ENCODE results near the gene TRERF1.

TRERF1 gene

DNA sequence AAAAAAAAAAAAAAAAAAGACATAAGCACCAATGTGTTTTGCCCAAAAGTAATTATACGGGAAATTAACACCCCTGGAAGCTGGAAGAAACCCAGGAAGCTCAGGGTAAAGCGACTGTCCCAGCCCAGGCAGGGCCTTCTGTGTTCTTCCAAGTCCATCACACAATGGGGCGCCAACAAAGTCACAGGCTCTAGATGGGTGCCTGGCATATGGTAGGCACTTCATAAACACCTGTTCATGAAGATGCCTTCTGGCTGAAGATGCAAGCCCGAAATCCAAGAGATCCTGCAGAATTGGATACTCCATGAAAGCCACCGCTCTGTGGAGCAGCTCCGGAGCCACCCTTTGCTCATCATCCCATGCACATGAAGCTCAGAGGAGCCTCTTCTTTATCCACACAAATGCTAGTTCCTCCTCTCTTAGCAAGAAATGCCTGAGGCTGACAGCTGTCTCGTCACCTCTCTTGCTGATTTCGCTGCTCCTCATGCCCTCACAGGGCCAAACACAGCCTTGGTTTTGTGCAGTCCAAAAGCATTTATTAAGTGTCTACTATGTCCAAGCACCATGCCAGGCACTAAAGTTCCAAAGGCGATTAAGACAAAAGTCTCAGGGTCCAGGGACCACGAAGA, 76.6 kb downstream of the TRERF1 start (continued):
- TF ChIP-seq KLF16 (tag by site-specific recombination; IDR thresholded peaks at IDR 0.05) = no peak
- TF ChIP-seq ZNF529 (tag by site-specific recombination; IDR thresholded peaks at IDR 0.05; ENCODE audit: insufficient replicate concordance) = no peak
- no peak for TF ChIP-seq ZNF391 (tag by site-specific recombination; IDR thresholded peaks at IDR 0.05; ENCODE audit: borderline replicate concordance, low read depth)
- TF ChIP-seq ZNF324 (tag by site-specific recombination; IDR thresholded peaks at IDR 0.05) = no peak

DNA sequence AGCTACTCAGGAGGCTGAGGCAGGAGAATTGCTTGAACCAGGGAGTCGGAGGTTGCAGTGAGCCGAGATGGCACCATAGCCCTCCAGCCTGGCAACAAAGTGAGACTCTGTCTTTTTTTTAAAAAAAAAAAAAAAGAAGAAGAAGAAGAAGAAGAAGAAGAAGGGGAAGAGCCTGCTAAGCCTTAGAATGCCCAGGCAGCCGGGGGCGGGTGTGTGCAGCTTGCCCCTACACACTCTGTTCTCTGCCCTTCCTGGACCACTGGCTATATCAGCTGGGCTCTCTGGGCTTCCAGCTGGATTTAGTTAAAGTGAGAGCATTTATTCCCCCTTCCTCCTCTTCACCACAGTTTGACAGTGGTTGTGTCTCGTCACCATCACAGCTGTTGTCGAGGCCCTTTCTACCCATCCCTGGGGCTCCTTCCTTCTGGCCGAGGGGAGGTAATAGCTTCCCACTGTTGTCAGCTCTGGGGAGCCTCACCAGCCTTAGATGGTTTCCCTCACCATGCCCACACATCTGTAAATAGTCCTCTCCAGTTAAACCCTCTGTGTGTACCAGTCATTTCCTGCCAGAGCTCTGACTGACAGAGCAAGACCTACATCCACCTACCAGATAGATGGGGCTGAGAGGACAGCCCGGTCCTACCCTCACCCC, 77.6 kb downstream of the TRERF1 start:
- ChIA-PET POLR2A (no interaction called here), CTCF (interaction anchor here (1.2 to 2.0 kb wide), 2 partner anchors 11 to 174 kb away, joined by 3 to 7 read pairs; no protein-coding TSS in a partner anchor)
- TF ChIP-seq ZFHX2 (tag by site-specific recombination; conservative IDR thresholded peaks at IDR 0.05) (no peak), ZNF394 (tag by site-specific recombination; IDR thresholded peaks at IDR 0.05; ENCODE audit: borderline replicate concordance) (no peak), KLF10 (tag by site-specific recombination; IDR thresholded peaks at IDR 0.05) (no peak), ZNF701 (tag by site-specific recombination; IDR thresholded peaks at IDR 0.05) (no peak), ZNF830 (tag by site-specific recombination; IDR thresholded peaks at IDR 0.05; ENCODE audit: low read depth) (no peak), ZNF785 (tag by site-specific recombination; IDR thresholded peaks at IDR 0.05) (no peak), ZNF16 (tag by site-specific recombination; IDR thresholded peaks at IDR 0.05; ENCODE audit: low read depth) (no peak), ZNF140 (tag by site-specific recombination; IDR thresholded peaks at IDR 0.05) (no peak), ZNF23 (tag by site-specific recombination; IDR thresholded peaks at IDR 0.05; ENCODE audit: borderline replicate concordance) (no peak), ZNF37A (tag by site-specific recombination; IDR thresholded peaks at IDR 0.05) (no peak)
- TF ChIP-seq, protein P1, sequence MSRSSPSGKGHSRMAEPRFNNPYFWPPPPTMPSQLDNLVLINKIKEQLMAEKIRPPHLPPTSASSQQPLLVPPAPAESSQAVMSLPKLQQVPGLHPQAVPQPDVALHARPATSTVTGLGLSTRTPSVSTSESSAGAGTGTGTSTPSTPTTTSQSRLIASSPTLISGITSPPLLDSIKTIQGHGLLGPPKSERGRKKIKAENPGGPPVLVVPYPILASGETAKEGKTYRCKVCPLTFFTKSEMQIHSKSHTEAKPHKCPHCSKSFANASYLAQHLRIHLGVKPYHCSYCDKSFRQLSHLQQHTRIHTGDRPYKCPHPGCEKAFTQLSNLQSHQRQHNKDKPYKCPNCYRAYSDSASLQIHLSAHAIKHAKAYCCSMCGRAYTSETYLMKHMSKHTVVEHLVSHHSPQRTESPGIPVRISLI (tag by site-specific recombination; IDR thresholded peaks at IDR 0.05) = no peak
- TF ChIP-seq, protein P2, sequence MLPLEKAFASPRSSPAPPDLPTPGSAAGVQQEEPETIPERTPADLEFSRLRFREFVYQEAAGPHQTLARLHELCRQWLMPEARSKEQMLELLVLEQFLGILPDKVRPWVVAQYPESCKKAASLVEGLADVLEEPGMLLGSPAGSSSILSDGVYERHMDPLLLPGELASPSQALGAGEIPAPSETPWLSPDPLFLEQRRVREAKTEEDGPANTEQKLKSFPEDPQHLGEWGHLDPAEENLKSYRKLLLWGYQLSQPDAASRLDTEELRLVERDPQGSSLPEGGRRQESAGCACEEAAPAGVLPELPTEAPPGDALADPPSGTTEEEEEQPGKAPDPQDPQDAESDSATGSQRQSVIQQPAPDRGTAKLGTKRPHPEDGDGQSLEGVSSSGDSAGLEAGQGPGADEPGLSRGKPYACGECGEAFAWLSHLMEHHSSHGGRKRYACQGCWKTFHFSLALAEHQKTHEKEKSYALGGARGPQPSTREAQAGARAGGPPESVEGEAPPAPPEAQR (tag by site-specific recombination; IDR thresholded peaks at IDR 0.05) = no peak
- no peaks in the 10 kb centered on the region for H3K36me3 ChIP-seq (ENCODE audit: control insufficient read depth in 2 of 2, insufficient read depth in 1 of 2, low read length in 2 of 2)
- H3K4me3 ChIP-seq (ENCODE audit: low read depth, low read length) = no peak overlapping the region
- no peaks in the 10 kb centered on the region for H3K9me3 ChIP-seq (ENCODE audit: control insufficient read depth, insufficient read depth, low read depth, low read length)
- no peaks in the 10 kb centered on the region for H3K4me1 ChIP-seq (ENCODE audit: control insufficient read depth, insufficient read depth, low read length)
- no peak overlapping the region for H3K27ac ChIP-seq (ENCODE audit: extremely low read depth, low read depth, low read length)

DNA sequence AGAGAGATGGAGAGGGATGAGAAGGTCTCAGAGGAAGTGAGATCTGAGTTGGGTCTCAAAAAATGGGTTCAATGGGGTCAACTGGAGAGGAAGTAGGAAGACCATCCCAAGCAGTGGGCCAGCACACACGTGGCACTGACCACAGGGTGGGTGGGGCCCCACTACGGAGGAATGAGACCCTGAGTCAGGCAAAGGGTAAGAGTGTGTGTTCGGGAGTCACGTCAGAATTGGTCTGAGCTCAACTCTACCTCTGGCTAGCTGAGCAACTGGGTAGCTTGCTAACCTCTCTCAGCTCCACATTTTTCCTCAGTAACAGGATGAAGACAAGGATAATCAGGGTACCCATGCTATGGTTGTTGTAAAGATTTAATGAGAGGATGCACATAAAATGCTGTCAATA, 79.0 kb downstream of the TRERF1 start:
- Histone ChIP-seq H3K4me3 (ENCODE audit: low read depth, low read length) (no peak overlapping the region), H3K4me1 (ENCODE audit: control insufficient read depth, insufficient read depth, low read length) (no peaks in the 10 kb centered on the region), H3K27ac (ENCODE audit: extremely low read depth, low read depth, low read length) (no peak overlapping the region), H3K9me3 (ENCODE audit: control insufficient read depth, insufficient read depth, low read depth, low read length) (no peaks in the 10 kb centered on the region), H3K36me3 (ENCODE audit: control insufficient read depth in 2 of 2, insufficient read depth in 1 of 2, low read length in 2 of 2) (no peaks in the 10 kb centered on the region)
- ChIA-PET CTCF (interaction anchor here (0.8 to 1.5 kb wide), 2 partner anchors 160 to 175 kb away, joined by 4 read pairs; no protein-coding TSS in a partner anchor), POLR2A (no interaction called here)
- TF ChIP-seq, protein P3, sequence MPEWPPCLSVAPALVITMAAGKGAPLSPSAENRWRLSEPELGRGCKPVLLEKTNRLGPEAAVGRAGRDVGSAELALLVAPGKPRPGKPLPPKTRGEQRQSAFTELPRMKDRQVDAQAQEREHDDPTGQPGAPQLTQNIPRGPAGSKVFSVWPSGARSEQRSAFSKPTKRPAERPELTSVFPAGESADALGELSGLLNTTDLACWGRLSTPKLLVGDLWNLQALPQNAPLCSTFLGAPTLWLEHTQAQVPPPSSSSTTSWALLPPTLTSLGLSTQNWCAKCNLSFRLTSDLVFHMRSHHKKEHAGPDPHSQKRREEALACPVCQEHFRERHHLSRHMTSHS (tag by site-specific recombination; IDR thresholded peaks at IDR 0.05) = no peak
- no peak for TF ChIP-seq ZNF670 (tag by site-specific recombination; IDR thresholded peaks at IDR 0.05; ENCODE audit: low read depth)
- no peak for TF ChIP-seq TCF7L2 (IDR thresholded peaks at IDR 0.05; ENCODE audit: borderline replicate concordance, low read depth, low read length)
- no peak for TF ChIP-seq SETDB1 (IDR thresholded peaks at IDR 0.05; ENCODE audit: insufficient read length, low read length)
- TF ChIP-seq ZNF37A (tag by site-specific recombination; IDR thresholded peaks at IDR 0.05) = no peak
